SK-N-SH treated with all-trans-retinoic acid at 6 μM for 48 hours (cell line): ENCODE measurements around the gene SMIM22.
A peak's percentile ranks its signal among the peaks of the same experiment; 100 is the strongest.

Experiments used
- ATAC-seq: fragments of 200-7000 bp; cut with Tn5 transposase; 3 replicates; pipeline ENCODE4 v1.9.1; 2020; ENCODE audit warnings: mild to moderate bottlenecking, moderate library complexity
- ARNTL ChIP-seq: fragments of 450-650 bp; formaldehyde crosslinking; IDR thresholded peaks from 2 replicates; pipeline ENCODE4 v1.5.0; 2020; ENCODE audit warnings: low read depth, mild to moderate bottlenecking, moderate library complexity, borderline replicate concordance
- BACH2 ChIP-seq: fragments of 250-450 bp; sonication (Bioruptor Pico); IDR thresholded peaks from 2 replicates; pipeline ENCODE4 v1.9.0; 2021; ENCODE audit warnings: mild to moderate bottlenecking, borderline replicate concordance
- CSDC2 ChIP-seq: fragments of 250-450 bp; sonication (Bioruptor Pico); IDR thresholded peaks from 2 replicates; pipeline ENCODE4 v1.5.0; 2020; ENCODE audit warnings: mild to moderate bottlenecking, moderate library complexity
- CSRNP3 ChIP-seq: fragments of 250-450 bp; sonication (Bioruptor Pico); IDR thresholded peaks from 2 replicates; pipeline ENCODE4 v1.5.1; 2021; ENCODE audit warnings: mild to moderate bottlenecking, moderate library complexity
- ESRRG ChIP-seq: fragments of 250-450 bp; sonication (Bioruptor Pico); IDR thresholded peaks from 2 replicates; pipeline ENCODE4 v1.6.1; 2021; ENCODE audit warnings: mild to moderate bottlenecking
- ISL1 ChIP-seq: fragments of 250-450 bp; sonication (Bioruptor Pico); IDR thresholded peaks from 2 replicates; pipeline ENCODE4 v2.1.2; 2022; ENCODE audit warnings: mild to moderate bottlenecking, moderate library complexity
- OSR1 ChIP-seq: fragments of 250-450 bp; sonication (Bioruptor Pico); IDR thresholded peaks from 2 replicates; pipeline ENCODE4 v1.8.0; 2022; ENCODE audit warnings: moderate library complexity, mild to moderate bottlenecking, inconsistent platforms
- POU6F1 ChIP-seq: fragments of 250-450 bp; sonication (Bioruptor Pico); IDR thresholded peaks from 2 replicates; pipeline ENCODE4 v1.8.0; 2021; ENCODE audit warnings: low read depth, mild to moderate bottlenecking, moderate library complexity, borderline replicate concordance
- PPARA ChIP-seq: fragments of 250-450 bp; sonication (Bioruptor Pico); IDR thresholded peaks from 2 replicates; pipeline ENCODE4 v1.5.0; 2020; ENCODE audit warnings: mild to moderate bottlenecking, borderline replicate concordance
- RARB ChIP-seq: fragments of 250-450 bp; sonication (Bioruptor Pico); IDR thresholded peaks from 2 replicates; pipeline ENCODE4 v1.8.0; 2021; ENCODE audit warnings: mild to moderate bottlenecking, moderate library complexity
- TCF4 ChIP-seq: fragments of 250-450 bp; sonication (Bioruptor Pico); IDR thresholded peaks from 2 replicates; pipeline ENCODE4 v1.8.0; 2021; ENCODE audit warnings: mild to moderate bottlenecking, moderate library complexity, borderline replicate concordance
- TOX ChIP-seq: fragments of 250-450 bp; sonication (Bioruptor Pico); IDR thresholded peaks from 2 replicates; pipeline ENCODE4 v1.8.0; 2021; ENCODE audit warnings: mild to moderate bottlenecking, moderate library complexity, borderline replicate concordance
- TSHZ2 ChIP-seq: fragments of 250-450 bp; sonication (Bioruptor Pico); IDR thresholded peaks from 2 replicates; pipeline ENCODE4 v1.5.0; 2020; ENCODE audit warnings: mild to moderate bottlenecking, moderate library complexity
- ZC3H10 ChIP-seq: fragments of 250-450 bp; sonication (Bioruptor Pico); IDR thresholded peaks from 2 replicates; pipeline ENCODE4 v1.5.1; 2021; ENCODE audit warnings: mild to moderate bottlenecking, moderate library complexity
- ZFP3 ChIP-seq: fragments of 250-450 bp; sonication (Bioruptor Pico); IDR thresholded peaks from 2 replicates; pipeline ENCODE4 v1.5.0; 2020; ENCODE audit warnings: mild to moderate bottlenecking, moderate library complexity
- ZFP30 ChIP-seq: fragments of 450-650 bp; formaldehyde crosslinking; IDR thresholded peaks from 2 replicates; pipeline ENCODE4 v1.5.0; 2022; ENCODE audit warnings: mild to moderate bottlenecking, moderate library complexity
- ZNF565 ChIP-seq: fragments of 450-650 bp; formaldehyde crosslinking; conservative IDR thresholded peaks from 2 replicates; pipeline ENCODE4 v1.5.0; 2020; ENCODE audit warnings: low read depth, mild to moderate bottlenecking, moderate library complexity
- ZNF70 ChIP-seq: fragments of 450-650 bp; formaldehyde crosslinking; IDR thresholded peaks from 2 replicates; pipeline ENCODE4 v1.5.0; 2020; ENCODE audit warnings: mild to moderate bottlenecking, moderate library complexity
- ZNF8 ChIP-seq: fragments of 450-650 bp; formaldehyde crosslinking; IDR thresholded peaks from 2 replicates; pipeline ENCODE4 v1.5.0; 2020; ENCODE audit warnings: mild to moderate bottlenecking, moderate library complexity
- TF ChIP-seq, protein P1 (sequence below): fragments of 250-450 bp; sonication (Bioruptor Pico); IDR thresholded peaks from 2 replicates; pipeline ENCODE4 v1.5.1; 2020; ENCODE audit warnings: low read depth, mild to moderate bottlenecking, moderate library complexity

Gene SMIM22

GRCh38 chr16:4768549-4769305, 26.4 kb upstream of the SMIM22 start (continued):
- TF ChIP-seq CSRNP3 (CRISPR knock-in tag), result no peak
- TF ChIP-seq PPARA (CRISPR knock-in tag), result no peak

GRCh38 chr16:4769306-4769638, 25.9 kb upstream of the SMIM22 start:
- ATAC-seq, result no peak
- TF ChIP-seq ESRRG (CRISPR knock-in tag), result no peak
- TF ChIP-seq, protein P1, sequence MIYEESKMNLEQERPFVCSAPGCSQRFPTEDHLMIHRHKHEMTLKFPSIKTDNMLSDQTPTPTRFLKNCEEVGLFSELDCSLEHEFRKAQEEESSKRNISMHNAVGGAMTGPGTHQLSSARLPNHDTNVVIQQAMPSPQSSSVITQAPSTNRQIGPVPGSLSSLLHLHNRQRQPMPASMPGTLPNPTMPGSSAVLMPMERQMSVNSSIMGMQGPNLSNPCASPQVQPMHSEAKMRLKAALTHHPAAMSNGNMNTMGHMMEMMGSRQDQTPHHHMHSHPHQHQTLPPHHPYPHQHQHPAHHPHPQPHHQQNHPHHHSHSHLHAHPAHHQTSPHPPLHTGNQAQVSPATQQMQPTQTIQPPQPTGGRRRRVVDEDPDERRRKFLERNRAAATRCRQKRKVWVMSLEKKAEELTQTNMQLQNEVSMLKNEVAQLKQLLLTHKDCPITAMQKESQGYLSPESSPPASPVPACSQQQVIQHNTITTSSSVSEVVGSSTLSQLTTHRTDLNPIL (CRISPR knock-in tag), result no peak
- no peak for TF ChIP-seq ZC3H10
- no peak for TF ChIP-seq OSR1 (CRISPR knock-in tag)
- TF ChIP-seq TSHZ2 (CRISPR knock-in tag), result no peak
- no peak for TF ChIP-seq ZFP3
- TF ChIP-seq RARB (CRISPR knock-in tag), result no peak
- no peak for TF ChIP-seq ARNTL
- TF ChIP-seq ZNF8 (CRISPR knock-in tag), result no peak
- no peak for TF ChIP-seq ZNF565
- no peak for TF ChIP-seq CSRNP3 (CRISPR knock-in tag)

GRCh38 chr16:4771646-4772045, 23.5 kb upstream of the SMIM22 start:
- TF ChIP-seq TCF4 (peak; percentile 86; the same call in 1 of the 2 replicates), RARB (CRISPR knock-in tag) (no peak), ZNF565 (no peak), ZNF70 (peak; percentile 93), ZFP30 (CRISPR knock-in tag) (no peak)
- TF ChIP-seq, all 23 proteins: peak for 2
- no peak for ATAC-seq

- ATAC-seq, result no peak
- TF ChIP-seq POU6F1 (CRISPR knock-in tag) (no peak), ZFP30 (CRISPR knock-in tag) (no peak), ZNF70 (no peak), RARB (CRISPR knock-in tag) (no peak), PPARA (CRISPR knock-in tag) (no peak), CSDC2 (no peak), TCF4 (no peak), ARNTL (no peak), ZFP3 (no peak), OSR1 (CRISPR knock-in tag) (no peak), BACH2 (CRISPR knock-in tag) (no peak), ZNF8 (CRISPR knock-in tag) (no peak), TOX (CRISPR knock-in tag) (no peak), ZC3H10 (no peak), ISL1 (CRISPR knock-in tag) (no peak), TSHZ2 (CRISPR knock-in tag) (no peak), CSRNP3 (CRISPR knock-in tag) (no peak)
Observed at GRCh38 chr16:4772351-4772750, 22.8 kb upstream of the SMIM22 start.
